Activated effector memory CD4-positive, alpha-beta T cell treated with anti-CD3 and anti-CD28 coated beads, Interleukin-2, amount 50 U/mL, for 16 hours (primary cell): ENCODE measurements around the gene CHI3L1.

ENCODE experiments used
- DNase-seq: peaks from one replicate; pipeline ENCODE4 v3.0.0-alpha.2; 2020

CHI3L1 gene

GRCh38 chr1:203204756-203205155 lies 18.3 kb upstream of the CHI3L1 start:
- peak; percentile 39 for DNase-seq

GRCh38 chr1:203202431-203203245 lies 16.1 kb upstream of the CHI3L1 start:
- DNase-seq, result peak; percentile 4

GRCh38 chr1:203201516-203202205 lies 15.2 kb upstream of the CHI3L1 start:
- DNase-seq, result peak; percentile 34

GRCh38 chr1:203200916-203201315 lies 14.4 kb upstream of the CHI3L1 start:
- DNase-seq, result peak; percentile 9

- peak; percentile 47 for DNase-seq
These were observed 13.5 kb upstream of the CHI3L1 start for GRCh38 chr1:203199816-203200571.

GRCh38 chr1:203199481-203199815 lies 12.9 kb upstream of the CHI3L1 start:
- DNase-seq, result peak; percentile 28

GRCh38 chr1:203199002-203199401 lies 12.5 kb upstream of the CHI3L1 start:
- DNase-seq, result peak; percentile 24

- no peak for DNase-seq
These were observed 11.1 kb upstream of the CHI3L1 start for GRCh38 chr1:203197625-203198024.

- DNase-seq, result peak; percentile 24
These were observed 9.9 kb upstream of the CHI3L1 start for GRCh38 chr1:203196371-203196770.

- no peak for DNase-seq
These were observed 4.4 kb upstream of the CHI3L1 start for GRCh38 chr1:203190949-203191348.

GRCh38 chr1:203189951-203190352 lies 3.4 kb upstream of the CHI3L1 start:
- peak; percentile 33 for DNase-seq

GRCh38 chr1:203188686-203189232 lies 2.3 kb upstream of the CHI3L1 start:
- DNase-seq, result peak; percentile 13

GRCh38 chr1:203187689-203188264 lies 1.3 kb upstream of the CHI3L1 start:
- DNase-seq, result no peak

- DNase-seq, result peak; percentile 16
These were observed 791 bp upstream of the CHI3L1 start for GRCh38 chr1:203187304-203187685.

- peak; percentile 45 for DNase-seq
These were observed 436 bp downstream of the CHI3L1 start for GRCh38 chr1:203186091-203186445.

- DNase-seq, result peak; percentile 50
These were observed 919 bp downstream of the CHI3L1 start for GRCh38 chr1:203185585-203185984.

- DNase-seq, result peak; percentile 57
These were observed 1.4 kb downstream of the CHI3L1 start for GRCh38 chr1:203185061-203185461.

- peak; percentile 21 for DNase-seq
These were observed 2.0 kb downstream of the CHI3L1 start for GRCh38 chr1:203184467-203184866.

- DNase-seq, result peak; percentile 27
These were observed 2.7 kb downstream of the CHI3L1 start for GRCh38 chr1:203183828-203184227.

GRCh38 chr1:203182387-203182953 lies 4.0 kb downstream of the CHI3L1 start:
- DNase-seq, result peak; percentile 47

GRCh38 chr1:203181586-203182386 lies 4.7 kb downstream of the CHI3L1 start:
- DNase-seq, result peak; percentile 54
